ENCODE results near the gene GFOD1.
"Not testable (repeated sequence)": the region's sequence is repeated elsewhere in the genome, so short reads cannot be mapped to it uniquely, and the experiment has no call there.

Gene GFOD1

GRCh38 chr6:13511141-13511571 is 23.8 kb upstream of the GFOD1 start:
- FAIRE-seq = not testable (repeated sequence)

GRCh38 chr6:13510433-13510832 is 23.0 kb upstream of the GFOD1 start:
- not testable (repeated sequence) for FAIRE-seq

GRCh38 chr6:13508711-13509705 is 21.6 kb upstream of the GFOD1 start:
- FAIRE-seq = no peak

- no peak for FAIRE-seq
These were observed 20.0 kb upstream of the GFOD1 start for GRCh38 chr6:13507306-13507860.

GRCh38 chr6:13505345-13505734 is 17.9 kb upstream of the GFOD1 start:
- no peak for FAIRE-seq

GRCh38 chr6:13504611-13505344 is 17.4 kb upstream of the GFOD1 start:
- no peak for FAIRE-seq

GRCh38 chr6:13500915-13501314 is 13.5 kb upstream of the GFOD1 start:
- FAIRE-seq = no peak

- FAIRE-seq = no peak
These were observed 12.9 kb upstream of the GFOD1 start for GRCh38 chr6:13500264-13500663.

- FAIRE-seq = no peak
These were observed 9.3 kb upstream of the GFOD1 start for GRCh38 chr6:13496513-13497190.

- FAIRE-seq = no peak
These were observed 8.4 kb upstream of the GFOD1 start for GRCh38 chr6:13495818-13496217.

- no peak for FAIRE-seq
These were observed 7.8 kb upstream of the GFOD1 start for GRCh38 chr6:13495112-13495776.

- no peak for FAIRE-seq
These were observed 6.7 kb upstream of the GFOD1 start for GRCh38 chr6:13494137-13494536.

GRCh38 chr6:13493147-13493546 is 5.7 kb upstream of the GFOD1 start:
- FAIRE-seq = no peak

GRCh38 chr6:13492357-13492756 is 5.0 kb upstream of the GFOD1 start:
- FAIRE-seq = no peak

GRCh38 chr6:13491538-13491937 is 4.1 kb upstream of the GFOD1 start:
- FAIRE-seq = no peak

GRCh38 chr6:13490402-13490801 is 3.0 kb upstream of the GFOD1 start:
- FAIRE-seq = no peak

GRCh38 chr6:13488896-13489237 is 1.5 kb upstream of the GFOD1 start:
- FAIRE-seq = no peak

GRCh38 chr6:13488015-13488895 is 855 bp upstream of the GFOD1 start:
- no peak for FAIRE-seq

- FAIRE-seq = no peak
These were observed 700 bp downstream of the GFOD1 start for GRCh38 chr6:13486679-13487121.

- FAIRE-seq = no peak
These were observed 1.4 kb downstream of the GFOD1 start for GRCh38 chr6:13485923-13486562.

- FAIRE-seq = no peak
These were observed 2.1 kb downstream of the GFOD1 start for GRCh38 chr6:13485303-13485702.

Measured in islet of Langerhans (tissue), 1 donor.